Measurements from ENCODE around the gene USP34. TPM values are rescaled to one million over a fixed set of nuclear protein-coding genes. Genes with fewer than 3 reads are reported as not detected.
A peak's percentile ranks its signal among the peaks of the same experiment; 100 is the strongest.

The USP34 gene
- total and polyA plus RNA-seq, 9 of the 15 experiments (the other 6 are each of a cell fraction or from before 2014, with no cell fraction given), result 19.8 to 108 (median 67.8) TPM

DNA sequence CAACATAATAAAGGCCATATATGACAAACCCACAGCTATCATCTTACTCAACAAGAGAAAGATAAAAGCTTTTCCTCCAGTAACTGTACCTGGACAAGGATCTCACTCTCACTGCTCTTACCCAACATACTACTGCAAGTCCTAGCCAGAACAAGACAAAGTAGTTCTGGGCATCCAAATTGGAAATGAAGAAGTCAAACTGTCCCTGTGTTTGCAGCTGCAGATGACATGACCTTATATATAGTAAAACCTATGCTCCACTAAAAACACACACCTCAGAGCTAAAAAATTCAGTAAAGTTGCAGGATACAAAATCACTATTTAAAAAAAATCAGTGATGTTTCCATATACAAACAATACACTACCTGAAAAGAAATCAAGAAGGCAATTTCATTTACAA, 32.2 kb downstream of the USP34 start:
- Histone ChIP-seq H3K36me3 (ENCODE audit: control insufficient read depth, insufficient read depth, low read length) (peaks cover 5% of the 10 kb centered on the region; the same call in 2 of the 3 replicates), H3K9me1 (ENCODE audit: control insufficient read depth, insufficient read depth, low read length) (peaks cover 11% of the 10 kb centered on the region), H3K9ac (ENCODE audit: insufficient read depth in 1 of 2, low read depth in 2 of 2, low read length in 2 of 2) (no peak overlapping the region), H2AFZ (ENCODE audit: low read depth, low read length) (no peak overlapping the region), H3K27me3 (ENCODE audit: control insufficient read depth in 2 of 2, insufficient read depth in 2 of 2, low read length in 2 of 2) (no peaks in the 10 kb centered on the region), H3K27ac (ENCODE audit: extremely low read depth, low read depth, low read length) (no peak overlapping the region), H4K20me1 (replicated peaks; ENCODE audit: control insufficient read depth, insufficient read depth, low read length) (peaks cover 40% of the 10 kb centered on the region), H3K4me1 (replicated peaks in 1 of 2; ENCODE audit: control insufficient read depth in 2 of 2, insufficient read depth in 2 of 2, low read length in 2 of 2) (peaks cover 7 to 12% of the 10 kb centered on the region in 2 experiments; a peak in 4 of 5 replicates), H3K9me3 (replicated peaks; ENCODE audit: control insufficient read depth, insufficient read depth, low read depth, low read length) (no peaks in the 10 kb centered on the region), H3K4me3 (no peak overlapping the region), H3K4me2 (ENCODE audit: insufficient read depth, low read length) (no peak overlapping the region), H3K79me2 (ENCODE audit: control insufficient read depth, insufficient read depth, low read length) (peaks cover 98% of the 10 kb centered on the region)
- no TSS peak for BruUV-seq (replicated peaks)
- POLR2A ChIA-PET, result interaction anchor here (0.6 to 1.3 kb wide), 5 partner anchors 10 to 31 kb away, joined by 3 to 6 read pairs (median 4); no protein-coding TSS in a partner anchor
- DNase-seq (ENCODE audit: extremely low read depth in 1 of 4, low spot score in 3 of 4) (no peak), FAIRE-seq (no peak), ATAC-seq (0 out of 3 replicates have a peak, but pooled peaks have one; percentile 9)
- no peak for TF ChIP-seq GTF2E2 (tag; IDR thresholded peaks at IDR 0.05)
- TF ChIP-seq, protein P1, sequence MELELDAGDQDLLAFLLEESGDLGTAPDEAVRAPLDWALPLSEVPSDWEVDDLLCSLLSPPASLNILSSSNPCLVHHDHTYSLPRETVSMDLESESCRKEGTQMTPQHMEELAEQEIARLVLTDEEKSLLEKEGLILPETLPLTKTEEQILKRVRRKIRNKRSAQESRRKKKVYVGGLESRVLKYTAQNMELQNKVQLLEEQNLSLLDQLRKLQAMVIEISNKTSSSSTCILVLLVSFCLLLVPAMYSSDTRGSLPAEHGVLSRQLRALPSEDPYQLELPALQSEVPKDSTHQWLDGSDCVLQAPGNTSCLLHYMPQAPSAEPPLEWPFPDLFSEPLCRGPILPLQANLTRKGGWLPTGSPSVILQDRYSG (tag; conservative IDR thresholded peaks at IDR 0.05; ENCODE audit: low read depth), result no peak
- TF ChIP-seq CBFB (CRISPR knock-in tag; IDR thresholded peaks at IDR 0.05), result no peak
- no peak for TF ChIP-seq HNRNPL (IDR thresholded peaks at IDR 0.05; ENCODE audit: low read depth, low read length)
- TF ChIP-seq, protein P2, sequence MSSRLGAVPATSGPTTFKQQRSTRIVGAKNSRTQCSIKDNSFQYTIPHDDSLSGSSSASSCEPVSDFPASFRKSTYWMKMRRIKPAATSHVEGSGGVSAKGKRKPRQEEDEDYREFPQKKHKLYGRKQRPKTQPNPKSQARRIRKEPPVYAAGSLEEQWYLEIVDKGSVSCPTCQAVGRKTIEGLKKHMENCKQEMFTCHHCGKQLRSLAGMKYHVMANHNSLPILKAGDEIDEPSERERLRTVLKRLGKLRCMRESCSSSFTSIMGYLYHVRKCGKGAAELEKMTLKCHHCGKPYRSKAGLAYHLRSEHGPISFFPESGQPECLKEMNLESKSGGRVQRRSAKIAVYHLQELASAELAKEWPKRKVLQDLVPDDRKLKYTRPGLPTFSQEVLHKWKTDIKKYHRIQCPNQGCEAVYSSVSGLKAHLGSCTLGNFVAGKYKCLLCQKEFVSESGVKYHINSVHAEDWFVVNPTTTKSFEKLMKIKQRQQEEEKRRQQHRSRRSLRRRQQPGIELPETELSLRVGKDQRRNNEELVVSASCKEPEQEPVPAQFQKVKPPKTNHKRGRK (tag; IDR thresholded peaks at IDR 0.05), result no peak
- TF ChIP-seq, protein P3, sequence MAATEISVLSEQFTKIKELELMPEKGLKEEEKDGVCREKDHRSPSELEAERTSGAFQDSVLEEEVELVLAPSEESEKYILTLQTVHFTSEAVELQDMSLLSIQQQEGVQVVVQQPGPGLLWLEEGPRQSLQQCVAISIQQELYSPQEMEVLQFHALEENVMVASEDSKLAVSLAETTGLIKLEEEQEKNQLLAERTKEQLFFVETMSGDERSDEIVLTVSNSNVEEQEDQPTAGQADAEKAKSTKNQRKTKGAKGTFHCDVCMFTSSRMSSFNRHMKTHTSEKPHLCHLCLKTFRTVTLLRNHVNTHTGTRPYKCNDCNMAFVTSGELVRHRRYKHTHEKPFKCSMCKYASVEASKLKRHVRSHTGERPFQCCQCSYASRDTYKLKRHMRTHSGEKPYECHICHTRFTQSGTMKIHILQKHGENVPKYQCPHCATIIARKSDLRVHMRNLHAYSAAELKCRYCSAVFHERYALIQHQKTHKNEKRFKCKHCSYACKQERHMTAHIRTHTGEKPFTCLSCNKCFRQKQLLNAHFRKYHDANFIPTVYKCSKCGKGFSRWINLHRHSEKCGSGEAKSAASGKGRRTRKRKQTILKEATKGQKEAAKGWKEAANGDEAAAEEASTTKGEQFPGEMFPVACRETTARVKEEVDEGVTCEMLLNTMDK (IDR thresholded peaks at IDR 0.05; ENCODE audit: borderline replicate concordance, insufficient read depth, low read depth, low read length, poor library complexity, severe bottlenecking), result no peak
- no peak for TF ChIP-seq GATAD2B (IDR thresholded peaks at IDR 0.05; ENCODE audit: borderline replicate concordance)
- intact Hi-C loops (cut with micrococcal nuclease), result no loop called here
- CTCF ChIA-PET (ENCODE audit: low intra/inter-chr PET ratio), result no interaction called here
- in situ Hi-C loops (cut with MboI), result no loop called here

All from K562 (cell line).